Measurements from ENCODE around the gene RWDD1.

RWDD1 gene

GRCh38 chr6:116615937-116616736, 44.8 kb downstream of the RWDD1 start, which contains the start of gene RSPH4A:
RSPH4A (plus strand) TSS chr6:116616479; CDS start chr6:116616624, 145 bp downstream.
- DNase-seq = peak; percentile 73

DNA sequence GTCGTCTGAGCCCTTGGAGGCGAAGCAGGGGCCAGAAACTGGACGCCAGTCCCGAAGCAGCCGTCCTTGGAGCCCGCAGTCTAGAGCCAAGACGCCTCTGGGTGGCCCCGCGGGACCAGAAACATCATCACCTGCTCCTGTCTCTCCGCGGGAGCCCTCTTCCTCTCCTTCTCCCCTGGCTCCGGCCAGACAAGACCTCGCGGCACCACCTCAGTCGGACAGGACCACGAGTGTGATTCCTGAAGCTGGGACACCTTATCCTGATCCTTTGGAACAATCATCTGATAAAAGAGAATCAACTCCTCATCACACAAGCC, 45.4 kb downstream of the RWDD1 start:
- DNase-seq = peak; percentile 32

DNA sequence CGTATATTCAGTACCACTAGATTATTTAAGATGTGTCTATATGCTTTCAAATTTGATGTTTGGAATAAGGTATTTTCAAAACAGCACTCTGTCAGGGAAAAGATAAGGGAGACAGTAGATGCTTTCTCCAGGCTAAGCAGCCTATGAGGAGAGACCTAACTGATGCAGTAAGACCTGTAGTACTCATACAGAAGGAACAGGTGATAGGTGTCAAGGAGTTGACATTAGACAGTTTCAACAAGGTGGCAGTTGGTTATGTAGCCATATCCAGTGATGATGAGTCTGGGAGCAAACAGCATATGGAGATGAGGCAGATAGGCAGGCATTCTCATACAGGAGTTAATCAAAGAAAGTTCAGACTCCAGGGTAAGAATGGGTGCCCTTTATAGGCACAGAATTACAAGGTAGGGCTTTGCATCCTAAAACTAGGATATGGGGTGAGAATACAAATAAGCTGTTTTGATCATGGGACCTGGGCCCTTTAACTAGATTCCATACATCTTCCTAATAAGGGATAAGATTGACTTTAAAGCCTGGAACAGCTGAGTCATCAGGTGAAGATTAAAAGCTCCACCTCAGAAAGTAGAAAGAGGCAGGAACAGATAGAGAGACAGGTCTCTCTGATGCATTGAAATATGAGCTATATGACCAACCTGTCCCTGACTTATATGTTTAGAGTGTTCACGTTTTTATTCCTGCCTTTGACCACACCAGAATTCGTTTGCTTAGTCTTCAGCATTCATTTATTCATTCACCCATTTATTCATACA, 52.9 kb downstream of the RWDD1 start:
- DNase-seq = no peak

DNA sequence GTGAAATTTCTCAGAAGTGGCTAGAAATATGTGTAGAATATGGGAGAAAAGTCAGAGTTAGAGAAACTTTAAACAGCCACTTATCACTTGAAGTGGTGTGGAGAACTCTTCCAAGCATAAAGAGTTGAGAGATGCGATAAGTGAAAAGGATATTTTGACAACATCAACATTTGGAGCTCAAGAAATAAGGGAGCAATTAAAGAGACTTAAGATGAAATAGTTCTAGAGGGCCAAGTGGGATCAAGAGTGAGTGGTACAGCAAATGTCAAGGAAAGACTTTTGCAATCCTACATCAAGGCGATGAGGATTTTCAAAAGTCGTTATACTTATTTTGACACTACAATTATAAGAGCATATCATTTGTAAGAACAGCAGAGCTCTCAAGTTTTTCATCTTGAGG, 54.6 kb downstream of the RWDD1 start:
- DNase-seq = no peak

DNA sequence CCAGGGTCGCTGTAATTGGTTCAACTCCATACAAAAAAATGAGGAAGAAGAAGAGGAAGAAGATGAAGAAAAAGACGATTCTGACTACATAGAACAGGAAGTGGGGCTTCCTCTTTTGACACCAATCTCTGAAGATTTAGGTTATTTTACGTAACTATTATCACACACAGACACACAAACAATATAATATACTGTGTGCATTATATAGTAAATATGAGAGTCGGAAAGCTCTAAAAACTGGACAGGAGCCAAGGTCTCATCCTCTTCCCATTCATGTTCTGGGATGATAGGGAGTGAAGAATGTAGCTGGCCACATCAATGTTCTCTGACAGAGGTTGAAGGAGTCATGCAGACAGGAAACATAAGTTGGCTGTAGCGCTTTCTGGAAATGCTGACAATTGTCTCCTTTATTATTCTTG, 58.3 kb downstream of the RWDD1 start:
- no peak for DNase-seq

GRCh38 chr6:116631379-116631990, 60.2 kb downstream of the RWDD1 start:
- DNase-seq = no peak

DNA sequence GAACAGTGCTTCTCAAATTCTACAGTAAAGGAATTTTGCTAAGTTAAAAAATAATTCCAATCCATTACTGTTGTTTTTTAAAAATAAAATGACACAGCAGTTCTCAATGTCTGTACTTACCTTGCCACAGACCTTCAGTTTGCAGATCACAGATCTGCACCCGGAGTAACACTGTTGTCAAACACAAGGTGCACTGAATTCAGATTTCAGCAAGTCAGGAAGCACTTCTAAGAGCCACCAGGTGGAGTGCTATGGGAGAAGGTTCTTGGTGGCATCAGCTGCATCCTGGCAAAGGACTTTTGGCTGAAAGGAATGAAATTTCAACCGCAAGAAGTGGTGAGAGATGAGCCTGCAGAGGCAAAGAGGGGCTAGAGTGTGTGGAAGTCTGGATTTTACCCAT, 62.4 kb downstream of the RWDD1 start:
- no peak for DNase-seq

All from stimulated activated CD8-positive, alpha-beta memory T cell treated with anti-CD3 and anti-CD28 coated beads, Interleukin-4, amount 100 ng/mL, for 48 hours (primary cell).